Natural killer cell (primary cell): ENCODE measurements around the gene CDX2. TPM values are rescaled to one million over a fixed set of nuclear protein-coding genes. Genes with fewer than 3 reads are reported as not detected.

Experiments
- ATAC-seq, 3 donors: fragments of 150-1000 bp in 2 of 3; fragments of 200-7000 bp in 1 of 3; cut with Tn5 transposase; 1 replicate in 1 of 3; 2 replicates in 2 of 3; pipeline ENCODE4 v1.10.0; 2021; ENCODE audit warnings: mild to moderate bottlenecking in 2 of 3, moderate library complexity in 2 of 3
- DNase-seq, 2 donors: peaks; one replicate each; pipeline versions ENCODE4 v3.0.0 to v3.0.0-alpha.2; 2013 to 2021; ENCODE audit warnings: mixed read lengths in 1 of 2
- H3K27ac ChIP-seq: one replicate; pipeline ENCODE4 v1.5.1; 2013; ENCODE audit warnings: mild to moderate bottlenecking, low read length
- H3K27me3 ChIP-seq: one replicate; pipeline ENCODE4 v1.6.1; 2013; ENCODE audit warnings: low read length; ENCODE audit not compliant: control insufficient read depth, insufficient read depth
- H3K36me3 ChIP-seq: one replicate; pipeline ENCODE4 v1.6.1; 2013; ENCODE audit warnings: low read length; ENCODE audit not compliant: control insufficient read depth, insufficient read depth
- H3K4me1 ChIP-seq: one replicate; pipeline ENCODE4 v1.6.1; 2013; ENCODE audit warnings: low read length; ENCODE audit not compliant: control insufficient read depth, insufficient read depth
- H3K4me3 ChIP-seq: one replicate; pipeline ENCODE4 v1.5.1; 2013; ENCODE audit warnings: low read length
- H3K9me3 ChIP-seq: one replicate; pipeline ENCODE4 v1.6.1; 2013; ENCODE audit warnings: low read length; ENCODE audit not compliant: control insufficient read depth, insufficient read depth
- H3K27ac Mint-ChIP-seq, 2 donors: one replicate each; pipeline ENCODE4 v1.8.0; 2022; ENCODE audit warnings: mild to moderate bottlenecking in 2 of 2, mixed read lengths in 2 of 2, moderate library complexity in 1 of 2
- H3K27me3 Mint-ChIP-seq, 2 donors: one replicate each; pipeline ENCODE4 v1.8.0; 2022; ENCODE audit warnings: low read depth in 2 of 2, mixed read lengths in 2 of 2
- H3K36me3 Mint-ChIP-seq: one replicate; pipeline ENCODE4 v1.8.0; 2022; ENCODE audit warnings: mixed read lengths
- H3K4me1 Mint-ChIP-seq, 2 donors: one replicate each; pipeline ENCODE4 v1.8.0; 2022; ENCODE audit warnings: mixed read lengths in 2 of 2
- H3K4me3 Mint-ChIP-seq: one replicate; pipeline ENCODE4 v1.8.0; 2022; ENCODE audit warnings: mild to moderate bottlenecking, moderate library complexity, mixed read lengths
- H3K9me3 Mint-ChIP-seq, 2 donors: one replicate each; pipeline ENCODE4 v1.8.0; 2022; ENCODE audit warnings: mixed read lengths in 2 of 2
- WGBS: methylation state at CpG from one replicate; pipeline ENCODE4 v1.1.7; 2013; ENCODE audit warnings: missing lambda C conversion rate; ENCODE audit not compliant: insufficient coverage; 5-methylcytosine and 5-hydroxymethylcytosine counted together
- intact Hi-C: fragments of 100-400 bp; cut with micrococcal nuclease; formaldehyde crosslinking; loops from one replicate; pipeline ENCODE4 v1.14.2; 2022
- total RNA-seq, 4 donors: library from RNA; stranded (reverse); fragments of 120-200 nt in 1 of 4; gene quantifications; one replicate each; pipeline versions ENCODE4 v1.2.3 to v1.2.4, GENCODE V29; 2013 to 2022
- TF ChIP-seq, protein P1 (sequence below): fragments of 200-600 bp; IDR thresholded peaks from one replicate; pipeline ENCODE4 v1.8.0; 2022; ENCODE audit warnings: antibody characterized with exemption

Gene CDX2
- total RNA-seq, 3 donors from 2014 or later (not counting 1 experiment from before 2014, with no cell fraction given) = not detected

DNA sequence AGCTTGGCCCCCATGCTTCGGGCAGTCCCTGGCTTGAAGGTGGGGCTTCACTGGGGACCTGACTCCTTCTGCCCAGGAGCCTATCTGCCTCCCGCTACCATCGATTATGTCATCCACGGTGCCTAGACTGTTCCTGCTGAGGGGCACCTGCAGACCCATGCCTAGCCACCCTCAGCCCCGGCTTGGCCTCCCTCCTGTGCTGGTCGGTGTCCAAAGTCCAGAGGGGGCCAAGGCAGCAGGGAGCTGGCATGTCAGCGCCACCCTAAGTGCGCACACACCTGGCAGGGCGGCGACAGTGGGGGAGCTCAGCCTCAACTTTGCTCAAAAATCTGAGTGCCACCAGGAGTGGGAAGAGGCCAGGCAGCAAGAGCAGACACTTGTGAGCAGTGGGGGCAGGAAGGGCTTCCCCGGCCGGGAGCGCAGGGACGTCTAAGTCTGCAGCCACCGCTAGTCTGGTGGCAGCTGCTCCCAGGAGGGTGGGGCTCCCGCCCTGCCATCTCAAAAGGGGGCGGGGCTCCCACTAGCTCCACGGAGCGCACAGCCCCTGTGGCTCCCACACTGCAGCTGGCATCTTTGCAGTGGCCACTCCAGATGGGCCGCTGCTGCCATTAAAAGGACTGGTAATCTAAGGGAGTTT is 32.8 kb upstream of the CDX2 start:
- no peak overlapping the region for H3K4me3 Mint-ChIP-seq
- H3K36me3 Mint-ChIP-seq = no peaks in the 10 kb centered on the region
- DNase-seq = no peak
- H3K4me1 Mint-ChIP-seq = no peaks in the 10 kb centered on the region
- no peaks in the 10 kb centered on the region for H3K4me1 ChIP-seq
- H3K27me3 Mint-ChIP-seq = peaks cover 0 to 2% of the 10 kb centered on the region in 2 donors
- intact Hi-C loops = no loop called here
- H3K27me3 ChIP-seq = no peaks in the 10 kb centered on the region
- ATAC-seq = no peak
- no peak overlapping the region for H3K27ac ChIP-seq
- TF ChIP-seq, protein P1, sequence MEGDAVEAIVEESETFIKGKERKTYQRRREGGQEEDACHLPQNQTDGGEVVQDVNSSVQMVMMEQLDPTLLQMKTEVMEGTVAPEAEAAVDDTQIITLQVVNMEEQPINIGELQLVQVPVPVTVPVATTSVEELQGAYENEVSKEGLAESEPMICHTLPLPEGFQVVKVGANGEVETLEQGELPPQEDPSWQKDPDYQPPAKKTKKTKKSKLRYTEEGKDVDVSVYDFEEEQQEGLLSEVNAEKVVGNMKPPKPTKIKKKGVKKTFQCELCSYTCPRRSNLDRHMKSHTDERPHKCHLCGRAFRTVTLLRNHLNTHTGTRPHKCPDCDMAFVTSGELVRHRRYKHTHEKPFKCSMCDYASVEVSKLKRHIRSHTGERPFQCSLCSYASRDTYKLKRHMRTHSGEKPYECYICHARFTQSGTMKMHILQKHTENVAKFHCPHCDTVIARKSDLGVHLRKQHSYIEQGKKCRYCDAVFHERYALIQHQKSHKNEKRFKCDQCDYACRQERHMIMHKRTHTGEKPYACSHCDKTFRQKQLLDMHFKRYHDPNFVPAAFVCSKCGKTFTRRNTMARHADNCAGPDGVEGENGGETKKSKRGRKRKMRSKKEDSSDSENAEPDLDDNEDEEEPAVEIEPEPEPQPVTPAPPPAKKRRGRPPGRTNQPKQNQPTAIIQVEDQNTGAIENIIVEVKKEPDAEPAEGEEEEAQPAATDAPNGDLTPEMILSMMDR = no peak
- no peaks in the 10 kb centered on the region for H3K36me3 ChIP-seq
- no peaks in the 10 kb centered on the region for H3K9me3 ChIP-seq
- H3K4me3 ChIP-seq = no peak overlapping the region
- WGBS = 84% methylated on average over 20 of the region's 20 CpGs
- no peak overlapping the region for H3K27ac Mint-ChIP-seq
- H3K9me3 Mint-ChIP-seq = no peaks in the 10 kb centered on the region

DNA sequence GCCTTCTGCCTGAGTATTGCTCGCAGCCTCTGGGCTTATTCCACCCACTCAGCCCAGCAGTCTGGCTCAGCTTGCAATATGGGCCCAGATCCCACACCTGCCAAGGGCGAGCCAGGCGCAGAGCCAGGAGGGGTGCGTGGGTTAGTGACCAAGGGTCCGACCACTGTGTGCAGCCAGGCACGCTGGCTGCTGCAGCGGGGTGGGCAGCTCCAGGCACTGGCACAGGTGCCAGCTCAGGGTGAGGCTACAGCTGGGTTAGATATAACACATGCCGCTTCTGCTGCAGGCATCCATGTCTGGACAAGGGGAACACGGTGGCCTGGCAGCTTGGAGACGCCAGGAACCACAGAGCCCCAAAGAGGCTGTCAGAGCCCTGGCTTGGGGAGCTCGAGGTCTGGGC is 31.9 kb upstream of the CDX2 start:
- TF ChIP-seq, protein P1 = no peak
- DNase-seq = no peak

DNA sequence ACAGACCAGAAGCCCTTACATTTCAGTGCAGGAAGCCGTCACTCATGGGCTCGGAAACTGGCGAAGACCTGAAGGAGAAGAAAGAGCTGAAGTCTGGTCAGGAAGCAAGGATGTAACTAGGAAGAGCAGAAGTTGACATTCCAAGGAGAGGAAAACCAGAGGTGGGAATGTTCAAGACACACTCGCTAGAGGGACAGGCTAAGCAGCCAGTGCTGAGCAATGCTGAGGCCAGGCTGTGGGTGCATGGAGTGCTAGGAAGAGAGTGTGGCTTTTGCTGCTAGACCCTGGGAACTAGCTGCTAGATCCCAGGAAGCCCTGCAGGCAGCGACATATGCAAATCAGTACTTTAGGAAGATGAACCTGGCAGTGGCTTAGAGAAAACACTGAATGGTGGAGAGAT is 31.5 kb upstream of the CDX2 start:
- H3K4me3 ChIP-seq = no peak overlapping the region
- no peaks in the 10 kb centered on the region for H3K27me3 ChIP-seq
- H3K4me1 ChIP-seq = no peaks in the 10 kb centered on the region
- no peak for DNase-seq
- H3K4me3 Mint-ChIP-seq = no peak overlapping the region
- H3K27ac ChIP-seq = no peak overlapping the region
- H3K4me1 Mint-ChIP-seq = no peaks in the 10 kb centered on the region
- H3K36me3 Mint-ChIP-seq = no peaks in the 10 kb centered on the region
- no peaks in the 10 kb centered on the region for H3K9me3 ChIP-seq
- H3K9me3 Mint-ChIP-seq = no peaks in the 10 kb centered on the region
- TF ChIP-seq, protein P1 = no peak
- intact Hi-C loops = no loop called here
- H3K27me3 Mint-ChIP-seq = no peaks in the 10 kb centered on the region
- no peak overlapping the region for H3K27ac Mint-ChIP-seq
- WGBS = 68% methylated on average over 5 of the region's 5 CpGs
- H3K36me3 ChIP-seq = no peaks in the 10 kb centered on the region
- no peak for ATAC-seq

More for the DNA sequence above, 31.9 kb upstream of the CDX2 start:
- no peaks in the 10 kb centered on the region for H3K36me3 Mint-ChIP-seq
- Histone ChIP-seq H3K36me3 (no peaks in the 10 kb centered on the region), H3K27ac (no peak overlapping the region), H3K4me1 (no peaks in the 10 kb centered on the region), H3K4me3 (no peak overlapping the region), H3K27me3 (no peaks in the 10 kb centered on the region), H3K9me3 (no peaks in the 10 kb centered on the region)
- intact Hi-C loops = no loop called here
- no peak overlapping the region for H3K27ac Mint-ChIP-seq
- ATAC-seq = no peak
- H3K4me3 Mint-ChIP-seq = no peak overlapping the region
- H3K27me3 Mint-ChIP-seq = no peaks in the 10 kb centered on the region
- H3K9me3 Mint-ChIP-seq = no peaks in the 10 kb centered on the region
- WGBS = 88% methylated on average over 11 of the region's 11 CpGs
- H3K4me1 Mint-ChIP-seq = no peaks in the 10 kb centered on the region
